GM12878 (cell line): Measurements from ENCODE around the gene ADORA2B. TPM values are rescaled to one million over a fixed set of nuclear protein-coding genes. Genes with fewer than 3 reads are reported as not detected.
"Not testable (repeated sequence)": the region's sequence is repeated elsewhere in the genome, so short reads cannot be mapped to it uniquely, and the experiment has no call there.

Source experiments
- ATAC-seq: fragments of 200-7000 bp; cut with Tn5 transposase; 3 replicates; pipeline ENCODE4 v1.9.1; 2020; ENCODE audit warnings: mild to moderate bottlenecking, moderate library complexity
- BruUV-seq: library from RNA; stranded (reverse); fragments of 400-500 nt; replicated peaks from 2 replicates; lab custom pipeline; 2021; lab: Mats Ljungman, UMichigan
- CTCF ChIA-PET: fragments of 300-600 bp; sonication (Branson Sonifier 250); formaldehyde crosslinking; extraction: SDS; loops from one replicate; lab custom pipeline; 2021; ENCODE audit warnings: inconsistent platforms; lab: Yijun Ruan, JAX
- POLR2A ChIA-PET: fragments of 350-600 bp; formaldehyde crosslinking; extraction: SDS; loops from one replicate; lab custom pipeline; 2021; ENCODE audit warnings: inconsistent platforms; lab: Charles Lee
- RAD21 ChIA-PET: fragments of 300-600 bp; sonication (Branson Sonifier 250); formaldehyde crosslinking; loops from one replicate; lab custom pipeline; 2023; ENCODE audit warnings: antibody characterized with exemption; ENCODE audit not compliant: unreplicated experiment; lab: Charles Lee
- SMC1A ChIA-PET: fragments of 300-600 bp; sonication (Branson Sonifier 250); formaldehyde crosslinking; loops from one replicate; lab custom pipeline; 2023; ENCODE audit not compliant: unreplicated experiment, uncharacterized antibody; lab: Charles Lee
- DNase-seq: peaks from one replicate; pipeline ENCODE4 v3.0.0-alpha.2; 2011; ENCODE audit warnings: low read depth, low spot score
- FAIRE-seq: peaks from 3 replicates; lab custom pipeline; 2011; peaks lifted over from hg19 to GRCh38; lab: Jason Lieb, UNC
- H2AFZ ChIP-seq: 2 replicates; pipeline ENCODE4 v1.6.0; 2011; ENCODE audit warnings: low read depth, low read length, control low read depth; ENCODE audit not compliant: control insufficient read depth
- H3K27ac ChIP-seq: 2 replicates; pipeline ENCODE4 v1.5.1; 2011; ENCODE audit warnings: control low read depth; ENCODE audit not compliant: control insufficient read depth, insufficient read depth
- H3K27me3 ChIP-seq, 2 experiments: replicated peaks in 1 of 2; 2 replicates each; pipeline versions ENCODE4 v1.6.0 to v1.6.1; 2011; ENCODE audit warnings: low read length in 1 of 2; ENCODE audit not compliant: control insufficient read depth in 2 of 2, insufficient read depth in 2 of 2
- H3K36me3 ChIP-seq, 2 experiments: 2 replicates each; pipeline ENCODE4 v1.5.1; 2011; ENCODE audit warnings: low read length in 1 of 2; ENCODE audit not compliant: control insufficient read depth in 2 of 2, insufficient read depth in 2 of 2
- H3K4me1 ChIP-seq: 2 replicates; pipeline ENCODE4 v1.6.1; 2011; ENCODE audit warnings: mild to moderate bottlenecking, low read length, moderate library complexity, mixed read lengths; ENCODE audit not compliant: control insufficient read depth, insufficient read depth
- H3K4me2 ChIP-seq: 2 replicates; pipeline ENCODE4 v1.6.0; 2011; ENCODE audit warnings: control low read depth; ENCODE audit not compliant: control insufficient read depth, insufficient read depth
- H3K4me3 ChIP-seq: fragments of 200-600 bp; sonication (generic); 2 replicates; pipeline ENCODE4 v1.5.1; 2016
- H3K79me2 ChIP-seq: 2 replicates; pipeline ENCODE4 v1.6.0; 2011; ENCODE audit warnings: low read length; ENCODE audit not compliant: control insufficient read depth, insufficient read depth
- H3K9ac ChIP-seq: 2 replicates; pipeline ENCODE4 v1.8.0; 2011; ENCODE audit warnings: low read length, control low read depth, mixed read lengths; ENCODE audit not compliant: control insufficient read depth, insufficient read depth
- H3K9me3 ChIP-seq: replicated peaks from 3 replicates; pipeline ENCODE4 v1.5.1; 2011; ENCODE audit warnings: mild to moderate bottlenecking, low read length; ENCODE audit not compliant: control insufficient read depth, insufficient read depth
- H4K20me1 ChIP-seq: 2 replicates; pipeline ENCODE4 v1.6.0; 2011; ENCODE audit not compliant: control insufficient read depth, insufficient read depth
- BHLHE40 ChIP-seq, 2 experiments: fragments of 450-650 bp in 1 of 2; IDR thresholded peaks; 2 replicates each; pipeline ENCODE4 v1.6.1; 2011 to 2017; ENCODE audit warnings: low read depth in 2 of 2, borderline replicate concordance in 1 of 2, improper control_type of control experiment in 1 of 2, low read length in 1 of 2, mild to moderate bottlenecking in 1 of 2
- CHD1 ChIP-seq: IDR thresholded peaks from 2 replicates; pipeline ENCODE4 v1.6.1; 2012; ENCODE audit warnings: low read depth, low read length, improper control_type of control experiment
- IKZF1 ChIP-seq: fragments of 450-650 bp; conservative IDR thresholded peaks from 2 replicates; pipeline ENCODE4 v1.6.1; 2017; ENCODE audit warnings: antibody characterized with exemption, mild to moderate bottlenecking
- IKZF2 ChIP-seq, 2 experiments: fragments of 450-650 bp; IDR thresholded peaks; 2 replicates each; pipeline ENCODE4 v1.6.1; 2017; ENCODE audit warnings: mild to moderate bottlenecking in 2 of 2, moderate library complexity in 2 of 2
- PAX5 ChIP-seq: IDR thresholded peaks from 2 replicates; pipeline ENCODE4 v1.6.1; 2011; ENCODE audit warnings: low read depth, low read length, borderline replicate concordance
- ZBED1 ChIP-seq: IDR thresholded peaks from 2 replicates; pipeline ENCODE4 v1.6.1; 2016; ENCODE audit warnings: borderline replicate concordance
- ZZZ3 ChIP-seq: IDR thresholded peaks from 2 replicates; pipeline ENCODE4 v1.6.1; 2011; ENCODE audit warnings: low read depth; ENCODE audit not compliant: control insufficient read depth, insufficient read length
- WGBS: methylation state at CpG from one replicate; pipeline ENCODE4 v1.1.6; 2016; ENCODE audit warnings: low lambda C conversion rate; ENCODE audit not compliant: insufficient replicate concordance, insufficient coverage; ENCODE audit errors: missing lambda C conversion rate; 5-methylcytosine and 5-hydroxymethylcytosine counted together
- in situ Hi-C: fragments of 300-500 bp; cut with MboI; formaldehyde crosslinking; loops from 9 replicates; pipeline ENCODE4 v1.14.3; 2018; ENCODE audit warnings: mixed read lengths
- intact Hi-C: fragments of 100-400 bp; cut with micrococcal nuclease; formaldehyde crosslinking; loops from one replicate; pipeline ENCODE4 v1.14.2; 2022; ENCODE audit not compliant: unreplicated experiment
- polyA plus RNA-seq, 11 experiments: library from polyadenylated mRNA; depleted of rRNA in 4 of 11; unstranded in 6 of 11; stranded (reverse) in 5 of 11; fragments of >200 nt; fragmentation: Nextera tagmentation in 4 of 11; fragmentation: Illumina TruSeq in 1 of 11; extraction: Ambion mirVana in 4 of 11; extraction: Trizol in 1 of 11; gene quantifications; 1 replicate in 1 of 11; 2 replicates in 10 of 11; pipeline versions ENCODE4 v1.2.1 to v1.2.3, GENCODE V29; 2011 to 2016; ENCODE audit warnings: inconsistent platforms in 2 of 11, missing spikeins in 2 of 11, low read depth in 1 of 11
- total RNA-seq, 4 experiments: library from RNA; depleted of rRNA in 3 of 4; stranded (reverse); fragments of >200 nt in 3 of 4; fragmentation: Illumina TruSeq in 1 of 4; extraction: Trizol in 1 of 4; gene quantifications; 2 replicates each; pipeline versions ENCODE4 v1.2.1 to v1.2.3, GENCODE V29; 2013 to 2021

ADORA2B gene
- total and polyA plus RNA-seq, 10 of the 15 experiments (the other 5 are each of a cell fraction or from before 2014, with no cell fraction given) = 0.05 to 0.42 (median 0.17) TPM

- H3K9me3 ChIP-seq, POLR2A ChIA-PET, H3K27ac ChIP-seq, ATAC-seq, H3K27me3 ChIP-seq, H4K20me1 ChIP-seq, H3K79me2 ChIP-seq, H3K9ac ChIP-seq, H2AFZ ChIP-seq, in situ Hi-C loops, intact Hi-C loops, H3K4me2 ChIP-seq, H3K4me1 ChIP-seq, RAD21 ChIA-PET, H3K4me3 ChIP-seq, H3K36me3 ChIP-seq, FAIRE-seq, BruUV-seq, DNase-seq: not testable (repeated sequence)
- SMC1A ChIA-PET = interaction anchor here (0.6 kb wide), 1 partner anchor 10 kb away, joined by 4 read pairs; no protein-coding TSS in a partner anchor
- CTCF ChIA-PET = interaction anchor here (0.7 kb wide), 1 partner anchor 303 kb away, joined by 4 read pairs; no protein-coding TSS in a partner anchor
- 42% methylated on average over 4 of the region's 4 CpGs for whole genome bisulfite sequencing
Measured at GRCh38 chr17:15899596-15899995, 45.3 kb upstream of the ADORA2B start.

- H3K79me2 ChIP-seq = no peaks in the 10 kb centered on the region
- H2AFZ ChIP-seq = no peak overlapping the region
- CTCF ChIA-PET = no interaction called here
- intact Hi-C loops (no loop called here), in situ Hi-C loops (no loop called here)
- SMC1A ChIA-PET = interaction anchor here (1.3 kb wide), 1 partner anchor 58 kb away, joined by 5 read pairs; no protein-coding TSS in a partner anchor
- BruUV-seq = no TSS peak
- TF ChIP-seq ZZZ3 (no peak), ZBED1 (no peak), PAX5 (peak; percentile 54; the same call in 1 of the 2 replicates), IKZF1 (0 out of 2 replicates have a peak, but pooled peaks have one; percentile 17), IKZF2 (IDR thresholded peaks at IDR 0.05) (peak in 1 of 2 experiments; percentile 27; a peak in 1 of 4 replicates), CHD1 (no peak), BHLHE40 (IDR thresholded peaks at IDR 0.05; ENCODE audit: borderline replicate concordance in 1 of 2, low read depth in 2 of 2, low read length in 1 of 2) (peak in 1 of 2 experiments; percentile 35; a peak in 1 of 4 replicates)
- no peaks in the 10 kb centered on the region for H4K20me1 ChIP-seq
- no peaks in the 10 kb centered on the region; a peak in 1 of 4 replicates for H3K27me3 ChIP-seq
- no peak overlapping the region for H3K9ac ChIP-seq
- H3K4me3 ChIP-seq = no peak overlapping the region
- peak; percentile 13 for DNase-seq
- H3K4me1 ChIP-seq = no peaks in the 10 kb centered on the region
- no peak overlapping the region for H3K4me2 ChIP-seq
- POLR2A ChIA-PET = interaction anchor here (1.1 kb wide), 1 partner anchor 14 kb away, joined by 3 read pairs; no protein-coding TSS in a partner anchor
- FAIRE-seq = no peak
- RAD21 ChIA-PET = interaction anchor here (0.6 kb wide), 1 partner anchor 430 kb away, joined by 3 read pairs; no protein-coding TSS in a partner anchor
- H3K27ac ChIP-seq = no peak overlapping the region
- H3K36me3 ChIP-seq = no peaks in the 10 kb centered on the region
- peak; percentile 89 for ATAC-seq
- no peaks in the 10 kb centered on the region for H3K9me3 ChIP-seq
- WGBS = 0% methylated on average over 7 of the region's 7 CpGs
Measured at GRCh38 chr17:15900871-15901270, 44.1 kb upstream of the ADORA2B start.

- RAD21 ChIA-PET, H3K36me3 ChIP-seq, H3K9me3 ChIP-seq, SMC1A ChIA-PET, H3K4me1 ChIP-seq, H3K4me2 ChIP-seq, DNase-seq, H3K9ac ChIP-seq, H3K27me3 ChIP-seq, POLR2A ChIA-PET, H2AFZ ChIP-seq, H3K27ac ChIP-seq, H4K20me1 ChIP-seq, H3K79me2 ChIP-seq, in situ Hi-C loops, BruUV-seq, intact Hi-C loops, CTCF ChIA-PET, FAIRE-seq, H3K4me3 ChIP-seq, ATAC-seq: not testable (repeated sequence)
- WGBS = 52% methylated on average over 8 of the region's 8 CpGs
Measured at GRCh38 chr17:15905236-15905635, 39.7 kb upstream of the ADORA2B start.
